Gastrocnemius medialis (tissue), 4 donors: ENCODE results near the gene CDH2. TPM values are rescaled to one million over a fixed set of nuclear protein-coding genes. Genes with fewer than 3 reads are reported as not detected.

Experiments used
- ATAC-seq, 2 donors: fragments of 150-250 bp; one replicate each; pipeline ENCODE4 v1.9.1; 2016
- DNase-seq, 2 donors: peaks; one replicate each; pipeline ENCODE4 v3.0.0-alpha.2; 2019
- H3K27ac ChIP-seq, 4 donors: fragments of 200-600 bp; sonication (generic); 1 replicate in 1 of 4; 2 replicates in 3 of 4; pipeline ENCODE4 v1.5.1; 2016 to 2018; ENCODE audit warnings: mild to moderate bottlenecking in 2 of 4, moderate library complexity in 1 of 4
- H3K27me3 ChIP-seq, 3 donors: fragments of 200-600 bp; sonication (generic) in 2 of 3; 1 replicate in 1 of 3; 2 replicates in 2 of 3; pipeline versions ENCODE4 v1.5.1 to v1.6.0; 2016 to 2019; ENCODE audit warnings: mild to moderate bottlenecking in 1 of 3, moderate library complexity in 1 of 3
- H3K36me3 ChIP-seq, 2 donors: fragments of 200-600 bp; sonication (generic) in 1 of 2; one replicate each; pipeline ENCODE4 v1.5.1; 2017 to 2018
- H3K4me1 ChIP-seq, 2 donors: fragments of 200-600 bp; sonication (generic) in 1 of 2; one replicate each; pipeline ENCODE4 v1.5.1; 2016 to 2017; ENCODE audit warnings: mild to moderate bottlenecking in 2 of 2
- H3K4me3 ChIP-seq, 4 donors: fragments of 200-600 bp; sonication (generic) in 3 of 4; 1 replicate in 1 of 4; 2 replicates in 3 of 4; pipeline ENCODE4 v1.5.1; 2016 to 2019; ENCODE audit warnings: mild to moderate bottlenecking in 2 of 4
- H3K9me3 ChIP-seq, 3 donors: fragments of 200-600 bp; sonication (generic) in 2 of 3; 1 replicate in 1 of 3; 2 replicates in 2 of 3; pipeline ENCODE4 v1.5.1; 2016 to 2019
- CTCF ChIP-seq, 5 experiments: fragments of 450-650 bp in 3 of 5; fragments of 200-600 bp in 2 of 5; sonication (generic) in 2 of 5; IDR thresholded peaks in 4 of 5; conservative IDR thresholded peaks in 1 of 5; 1 replicate in 4 of 5; 2 replicates in 1 of 5; pipeline ENCODE4 v1.5.1; 2016 to 2019; ENCODE audit warnings: antibody characterized with exemption in 5 of 5, mild to moderate bottlenecking in 3 of 5, moderate library complexity in 3 of 5
- POLR2A ChIP-seq, 2 donors: fragments of 450-650 bp; IDR thresholded peaks; one replicate each; pipeline ENCODE4 v1.6.1; 2017; ENCODE audit warnings: antibody characterized with exemption in 2 of 2, mild to moderate bottlenecking in 2 of 2, moderate library complexity in 2 of 2
- in situ Hi-C, 4 donors: fragments of 200-750 bp; cut with MboI; loops; one replicate each; pipeline versions ENCODE4 v1.15.0 to v1.8.0; 2017; ENCODE audit warnings: low sequenced_read_pairs in 4 of 4
- intact Hi-C: fragments of 100-400 bp; cut with DNase I; formaldehyde crosslinking; loops from one replicate; pipeline ENCODE4 v1.15.1; 2023; ENCODE audit warnings: low total_unique reads
- total RNA-seq, 4 donors: library from RNA; depleted of rRNA; stranded (reverse); fragments of >200 nt; gene quantifications; one replicate each; pipeline versions ENCODE4 v1.1.0 to v1.2.3, GENCODE V29; 2016

CDH2 gene
- total RNA-seq, 4 donors from 2014 or later: 0.38 to 0.62 (median 0.51) TPM; not detected in 1

- no peaks in the 10 kb centered on the region for H3K9me3 ChIP-seq
- H3K4me1 ChIP-seq: no peaks in the 10 kb centered on the region
- in situ Hi-C loops: no loop called here
- no peaks in the 10 kb centered on the region for H3K36me3 ChIP-seq
- TF ChIP-seq POLR2A (IDR thresholded peaks at IDR 0.05): no peak
- TF ChIP-seq CTCF (IDR thresholded peaks at IDR 0.05 in 4 of 5, conservative IDR thresholded peaks at IDR 0.05 in 1 of 5): no peak
- no peak overlapping the region for H3K27ac ChIP-seq
- H3K27me3 ChIP-seq: no peaks in the 10 kb centered on the region
- intact Hi-C loops: no loop called here
- DNase-seq (no peak), ATAC-seq (no peak)
- no peak overlapping the region for H3K4me3 ChIP-seq
Observed at GRCh38 chr18:28018351-28018750, 158.6 kb downstream of the CDH2 start.

GRCh38 chr18:28015671-28016070, 161.3 kb downstream of the CDH2 start:
- in situ Hi-C loops (no loop called here), intact Hi-C loops (no loop called here)
- ATAC-seq: no peak
- no peak for DNase-seq
- Histone ChIP-seq H3K36me3 (no peaks in the 10 kb centered on the region), H3K4me3 (no peak overlapping the region), H3K4me1 (no peaks in the 10 kb centered on the region), H3K9me3 (no peaks in the 10 kb centered on the region), H3K27ac (no peak overlapping the region), H3K27me3 (no peaks in the 10 kb centered on the region)
- TF ChIP-seq CTCF (IDR thresholded peaks at IDR 0.05 in 4 of 5, conservative IDR thresholded peaks at IDR 0.05 in 1 of 5) (no peak), POLR2A (IDR thresholded peaks at IDR 0.05) (no peak)

GRCh38 chr18:28013066-28013465, 163.9 kb downstream of the CDH2 start:
- DNase-seq (no peak), ATAC-seq (no peak)
- Histone ChIP-seq H3K4me3 (no peak overlapping the region), H3K27ac (no peak overlapping the region), H3K27me3 (no peaks in the 10 kb centered on the region), H3K9me3 (no peaks in the 10 kb centered on the region), H3K36me3 (no peaks in the 10 kb centered on the region), H3K4me1 (no peaks in the 10 kb centered on the region)
- no peak for TF ChIP-seq POLR2A (IDR thresholded peaks at IDR 0.05)
- in situ Hi-C loops (no loop called here), intact Hi-C loops (no loop called here)

GRCh38 chr18:28012336-28012735, 164.6 kb downstream of the CDH2 start:
- DNase-seq: no peak
- in situ Hi-C loops: no loop called here
- Histone ChIP-seq H3K9me3 (no peaks in the 10 kb centered on the region), H3K27ac (no peak overlapping the region), H3K36me3 (no peaks in the 10 kb centered on the region), H3K4me1 (no peaks in the 10 kb centered on the region), H3K27me3 (no peaks in the 10 kb centered on the region), H3K4me3 (no peak overlapping the region)
- TF ChIP-seq POLR2A (IDR thresholded peaks at IDR 0.05): no peak
- no peak for TF ChIP-seq CTCF (IDR thresholded peaks at IDR 0.05 in 4 of 5, conservative IDR thresholded peaks at IDR 0.05 in 1 of 5)
- intact Hi-C loops: no loop called here
- no peak for ATAC-seq

- ATAC-seq (no peak), DNase-seq (no peak)
- Histone ChIP-seq H3K9me3 (no peaks in the 10 kb centered on the region), H3K4me3 (no peak overlapping the region), H3K27me3 (no peaks in the 10 kb centered on the region), H3K27ac (no peak overlapping the region), H3K36me3 (no peaks in the 10 kb centered on the region), H3K4me1 (no peaks in the 10 kb centered on the region)
- in situ Hi-C loops: no loop called here
- no peak for TF ChIP-seq CTCF (IDR thresholded peaks at IDR 0.05 in 4 of 5, conservative IDR thresholded peaks at IDR 0.05 in 1 of 5)
- TF ChIP-seq POLR2A (IDR thresholded peaks at IDR 0.05): no peak
- intact Hi-C loops: no loop called here
Observed at GRCh38 chr18:28009589-28009988, 167.3 kb downstream of the CDH2 start.
